22Rv1 (cell line): ENCODE results near the gene MEPCE.
A peak's percentile ranks its signal among the peaks of the same experiment; 100 is the strongest.

Experiments used
- H3K27ac ChIP-seq: fragments of 450-650 bp; 2 replicates; pipeline ENCODE4 v1.5.1; 2017
- CTCF ChIP-seq: fragments of 450-650 bp; IDR thresholded peaks from 2 replicates; pipeline ENCODE4 v1.5.1; 2017; ENCODE audit warnings: mild to moderate bottlenecking
- ZFX ChIP-seq: fragments of 450-650 bp; IDR thresholded peaks from 2 replicates; pipeline ENCODE4 v1.6.1; 2017; ENCODE audit warnings: antibody characterized with exemption, borderline replicate concordance

MEPCE gene

GRCh38 chr7:100472121-100472851 is 42.7 kb downstream of the MEPCE start:
- H3K27ac ChIP-seq, result peak overlapping the region; percentile 18; the same call in 1 of the 2 replicates
- TF ChIP-seq ZFX (no peak), CTCF (no peak)

GRCh38 chr7:100472854-100473499 is 43.3 kb downstream of the MEPCE start:
- no peak for TF ChIP-seq ZFX
- no peak for TF ChIP-seq CTCF
- no peak overlapping the region for H3K27ac ChIP-seq

- no peak overlapping the region for H3K27ac ChIP-seq
- TF ChIP-seq CTCF, result no peak
- TF ChIP-seq ZFX, result no peak
Observed at GRCh38 chr7:100475549-100475948, 45.9 kb downstream of the MEPCE start.

GRCh38 chr7:100476101-100476780 is 46.6 kb downstream of the MEPCE start:
- TF ChIP-seq CTCF, result no peak
- TF ChIP-seq ZFX, result no peak
- H3K27ac ChIP-seq, result no peak overlapping the region

- TF ChIP-seq CTCF (peak; percentile 33), ZFX (no peak)
- peak overlapping the region; percentile 80 for H3K27ac ChIP-seq
Observed at GRCh38 chr7:100476903-100477870, 47.6 kb downstream of the MEPCE start.

GRCh38 chr7:100477871-100478267 is 48.2 kb downstream of the MEPCE start:
- TF ChIP-seq ZFX (no peak), CTCF (no peak)
- H3K27ac ChIP-seq, result peak overlapping the region; percentile 80
